ENCODE results near the gene TUBAL3. TPM values are rescaled to one million over a fixed set of nuclear protein-coding genes. Genes with fewer than 3 reads are reported as not detected.

Gene TUBAL3
- total RNA-seq, 8 experiments from 2014 or later, result 0.18 to 0.38 TPM; not detected in 6

GRCh38 chr10:5369362-5370158 is 35.1 kb downstream of the TUBAL3 start:
- in situ Hi-C loops (cut with MboI; ENCODE audit: low pct_unique_long_range_greater_than_20kb in 2 of 9, low sequenced_read_pairs in 9 of 9, unreplicated experiment in 9 of 9), result no loop called here
- H3K4me1 ChIP-seq (replicated peaks in 1 of 2), result peaks cover 0 to 12% of the 10 kb centered on the region in 2 donors
- H3K27ac ChIP-seq, result no peak overlapping the region
- H3K4me3 ChIP-seq, result no peak overlapping the region
- peak in 1 of 8 experiments; percentile 23 for ATAC-seq (replicated peaks in 6 of 8)
- WGBS, 10 experiments, result 7 to 100% (median 87%) methylated on average over 2 to 8 of the region's 16 CpGs

- in situ Hi-C loops (cut with MboI; ENCODE audit: low pct_unique_long_range_greater_than_20kb in 2 of 9, low sequenced_read_pairs in 9 of 9, unreplicated experiment in 9 of 9), result no loop called here
- 8 to 80% (median 40%) methylated on average over 2 to 5 of the region's 5 CpGs; no CpG with 5 or more reads in 1 of the 10 experiments for WGBS, 10 experiments
- no peak overlapping the region for H3K27ac ChIP-seq
- no peak overlapping the region for H3K4me3 ChIP-seq
- no peak for ATAC-seq (replicated peaks in 6 of 8)
- peaks cover 0 to 7% of the 10 kb centered on the region in 2 donors for H3K4me1 ChIP-seq (replicated peaks in 1 of 2)
Observed at GRCh38 chr10:5365928-5366327, 38.7 kb downstream of the TUBAL3 start.

DNA sequence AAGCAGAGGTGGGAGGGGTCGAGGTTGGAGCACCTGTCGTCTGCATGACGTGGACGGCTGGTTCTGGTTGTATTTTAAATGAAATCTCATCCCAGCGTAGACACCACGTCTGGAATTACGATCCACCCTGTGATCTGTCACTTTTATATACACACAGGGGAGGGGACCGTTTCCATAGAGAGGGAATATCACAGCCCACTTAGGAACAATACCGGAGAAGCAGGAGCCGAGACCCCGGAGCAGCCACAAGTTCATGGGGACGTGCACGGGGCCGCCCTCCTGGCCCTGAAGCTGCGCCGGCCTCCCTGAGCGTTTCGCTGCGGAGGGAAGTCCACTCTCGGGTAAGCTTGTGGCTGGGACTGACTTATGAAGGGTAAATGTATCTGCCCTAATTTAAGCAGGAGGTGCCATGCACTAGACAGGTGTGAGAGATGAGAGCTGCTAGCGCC is 39.7 kb downstream of the TUBAL3 start, which contains the start of gene UCN3:
Gene UCN3 (plus strand): TSS at position 77 of the 449 bp plus-strand sequence. CDS start 8,755 bp downstream, outside the sequence.
- H3K27ac ChIP-seq, result no peak within 1 kb of the TSS
- 29 to 67% (median 56%) methylated on average over 1 to 9 of the region's 21 CpGs; no CpG with 5 or more reads in 4 of the 10 experiments for WGBS, 10 experiments
- ATAC-seq (replicated peaks in 6 of 8), result peak in 3 of 8 experiments; percentile 21 to 51 (median 44)
- peaks cover 0 to 7% of the 10 kb centered on the region in 2 donors for H3K4me1 ChIP-seq (replicated peaks in 1 of 2)
- H3K4me3 ChIP-seq, result no peak within 1 kb of the TSS
- in situ Hi-C loops (cut with MboI; ENCODE audit: low pct_unique_long_range_greater_than_20kb in 2 of 9, low sequenced_read_pairs in 9 of 9, unreplicated experiment in 9 of 9), result no loop called here

DNA sequence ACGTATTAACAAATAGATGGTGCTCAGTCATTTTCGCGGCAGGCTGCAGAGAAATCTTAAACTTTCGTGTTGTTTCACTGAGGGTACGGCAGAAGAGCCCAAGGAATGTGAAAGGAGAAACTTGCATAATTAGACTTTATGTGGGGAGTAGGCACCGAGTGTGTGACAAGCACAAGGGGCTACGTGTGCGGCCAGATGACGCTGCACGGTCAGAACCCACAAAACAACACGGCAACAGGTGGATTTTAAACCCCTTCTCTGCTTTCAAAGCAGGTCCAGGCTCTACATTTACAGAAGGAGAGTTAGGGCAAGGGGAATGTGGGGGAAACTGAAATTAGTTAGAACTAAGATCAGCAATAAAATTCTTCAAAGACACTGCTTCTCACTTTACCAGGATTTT is 40.3 kb downstream of the TUBAL3 start:
- 56 to 91% (median 82%) methylated on average over 4 to 11 of the region's 11 CpGs for WGBS, 10 experiments
- Histone ChIP-seq H3K4me3 (no peak overlapping the region), H3K27ac (no peak overlapping the region), H3K4me1 (replicated peaks in 1 of 2) (peaks cover 0 to 7% of the 10 kb centered on the region in 2 donors)
- no peak for ATAC-seq (replicated peaks in 6 of 8)
- in situ Hi-C loops (cut with MboI; ENCODE audit: low pct_unique_long_range_greater_than_20kb in 2 of 9, low sequenced_read_pairs in 9 of 9, unreplicated experiment in 9 of 9), result no loop called here

DNA sequence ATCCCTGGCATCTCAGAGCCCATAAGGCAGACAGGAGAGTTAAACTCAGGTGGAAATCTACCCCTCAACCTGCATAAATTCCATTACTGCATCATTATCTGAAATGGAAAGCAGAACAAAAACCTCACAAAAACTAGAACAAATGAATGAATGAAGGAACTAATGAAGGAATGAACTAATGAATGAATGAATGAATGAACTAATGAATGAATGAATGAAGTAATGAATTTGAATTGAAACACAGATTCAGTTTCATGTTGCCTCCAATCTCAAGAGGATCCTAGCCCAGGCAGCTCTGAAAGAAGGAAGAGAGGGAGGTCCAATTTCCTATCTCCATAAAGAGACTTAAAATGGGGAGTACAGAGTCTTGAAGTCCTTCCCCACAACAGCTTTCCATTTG is 41.8 kb downstream of the TUBAL3 start:
- H3K4me3 ChIP-seq, result no peak overlapping the region
- no peak overlapping the region for H3K27ac ChIP-seq
- in situ Hi-C loops (cut with MboI; ENCODE audit: low pct_unique_long_range_greater_than_20kb in 2 of 9, low sequenced_read_pairs in 9 of 9, unreplicated experiment in 9 of 9), result no loop called here
- H3K4me1 ChIP-seq (replicated peaks in 1 of 2), result peaks cover 0 to 7% of the 10 kb centered on the region in 2 donors
- ATAC-seq (replicated peaks in 6 of 8), result no peak

DNA sequence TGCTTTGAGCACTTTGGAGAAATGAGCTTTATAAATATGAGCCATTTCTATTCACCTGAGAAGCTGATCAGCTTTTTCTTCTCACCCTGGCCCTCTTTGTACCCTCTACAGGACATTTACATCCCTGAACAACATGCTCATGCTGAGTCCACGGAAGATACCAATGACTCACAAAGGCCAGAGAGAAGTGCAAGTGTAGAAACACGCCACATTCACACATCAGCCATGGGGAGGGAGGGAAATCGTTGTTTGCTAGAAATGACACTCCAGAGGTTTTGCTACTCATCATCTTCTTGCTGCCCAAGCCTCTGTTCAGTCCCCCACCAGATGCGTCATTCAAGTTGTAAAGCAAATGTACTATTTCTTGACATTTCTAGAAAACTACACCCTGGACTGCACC is 42.7 kb downstream of the TUBAL3 start:
- H3K27ac ChIP-seq, result no peak overlapping the region
- no peak overlapping the region for H3K4me3 ChIP-seq
- no peak for ATAC-seq (replicated peaks in 6 of 8)
- in situ Hi-C loops (cut with MboI; ENCODE audit: low pct_unique_long_range_greater_than_20kb in 2 of 9, low sequenced_read_pairs in 9 of 9, unreplicated experiment in 9 of 9), result no loop called here
- peaks cover 0 to 7% of the 10 kb centered on the region in 2 donors for H3K4me1 ChIP-seq (replicated peaks in 1 of 2)
- WGBS, 10 experiments, result 48 to 89% (median 66%) methylated on average over 1 to 4 of the region's 4 CpGs; no CpG with 5 or more reads in 3 of the 10 experiments

- WGBS, 10 experiments, result 35 to 80% (median 58%) methylated on average over 1 to 7 of the region's 7 CpGs
- no peak for ATAC-seq (replicated peaks in 6 of 8)
- Histone ChIP-seq H3K4me3 (no peak overlapping the region), H3K4me1 (replicated peaks in 1 of 2) (peaks cover 0 to 7% of the 10 kb centered on the region in 2 donors), H3K27ac (no peak overlapping the region)
- in situ Hi-C loops (cut with MboI; ENCODE audit: low pct_unique_long_range_greater_than_20kb in 2 of 9, low sequenced_read_pairs in 9 of 9, unreplicated experiment in 9 of 9), result no loop called here
Observed at GRCh38 chr10:5360318-5360915, 44.2 kb downstream of the TUBAL3 start.

DNA sequence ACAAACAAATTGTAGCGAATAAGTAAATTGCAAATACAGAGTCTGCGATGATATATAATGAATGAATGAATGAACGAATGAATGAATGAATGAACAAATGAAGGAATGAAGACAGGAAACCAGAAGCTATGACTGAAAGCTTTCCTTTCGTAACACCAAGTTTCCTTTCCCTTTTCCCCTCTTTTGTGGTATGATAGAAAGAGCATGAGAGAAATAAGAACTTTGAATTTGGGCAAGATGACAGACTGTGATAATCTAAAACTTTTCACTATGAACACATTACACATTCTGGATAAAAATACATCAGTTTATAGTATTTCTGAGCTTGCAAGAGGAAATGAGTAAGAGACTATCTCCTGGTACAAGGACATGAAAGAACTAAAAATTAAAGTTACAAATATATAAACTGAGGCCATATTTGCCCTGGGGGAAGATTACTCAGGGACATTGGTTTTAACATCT is 48.3 kb downstream of the TUBAL3 start:
- Histone ChIP-seq H3K27ac (no peak overlapping the region), H3K4me3 (no peak overlapping the region), H3K4me1 (replicated peaks in 1 of 2) (no peaks in the 10 kb centered on the region)
- ATAC-seq (replicated peaks in 6 of 8), result no peak
- in situ Hi-C loops (cut with MboI; ENCODE audit: low pct_unique_long_range_greater_than_20kb in 2 of 9, low sequenced_read_pairs in 9 of 9, unreplicated experiment in 9 of 9), result no loop called here
- 53 to 97% (median 79%) methylated on average over 2 to 4 of the region's 4 CpGs for WGBS, 10 experiments

- Histone ChIP-seq H3K4me3 (no peak overlapping the region), H3K4me1 (replicated peaks in 1 of 2) (no peaks in the 10 kb centered on the region), H3K27ac (no peak overlapping the region)
- in situ Hi-C loops (cut with MboI; ENCODE audit: low pct_unique_long_range_greater_than_20kb in 2 of 9, low sequenced_read_pairs in 9 of 9, unreplicated experiment in 9 of 9), result no loop called here
- WGBS, 10 experiments, result 50 to 100% (median 88%) methylated on average over 1 to 6 of the region's 6 CpGs; no CpG with 5 or more reads in 1 of the 10 experiments
- no peak for ATAC-seq (replicated peaks in 6 of 8)
Observed at GRCh38 chr10:5355594-5356301, 48.9 kb downstream of the TUBAL3 start.

GRCh38 chr10:5354068-5354467 is 50.6 kb downstream of the TUBAL3 start:
- Histone ChIP-seq H3K27ac (no peak overlapping the region), H3K4me3 (no peak overlapping the region), H3K4me1 (replicated peaks in 1 of 2) (no peaks in the 10 kb centered on the region)
- in situ Hi-C loops (cut with MboI; ENCODE audit: low pct_unique_long_range_greater_than_20kb in 2 of 9, low sequenced_read_pairs in 9 of 9, unreplicated experiment in 9 of 9), result no loop called here
- WGBS, 10 experiments, result 20 to 69% (median 40%) methylated on average over 1 to 3 of the region's 3 CpGs; no CpG with 5 or more reads in 3 of the 10 experiments
- ATAC-seq (replicated peaks in 6 of 8), result no peak

GRCh38 chr10:5349362-5349761 is 55.3 kb downstream of the TUBAL3 start:
- Histone ChIP-seq H3K27ac (no peak overlapping the region), H3K4me1 (replicated peaks in 1 of 2) (peaks cover 0 to 8% of the 10 kb centered on the region in 2 donors), H3K4me3 (no peak overlapping the region)
- in situ Hi-C loops (cut with MboI; ENCODE audit: low pct_unique_long_range_greater_than_20kb in 2 of 9, low sequenced_read_pairs in 9 of 9, unreplicated experiment in 9 of 9), result no loop called here
- ATAC-seq (replicated peaks in 6 of 8), result no peak
- 57 to 89% (median 83%) methylated on average over 1 to 2 of the region's 2 CpGs; no CpG with 5 or more reads in 6 of the 10 experiments for WGBS, 10 experiments

DNA sequence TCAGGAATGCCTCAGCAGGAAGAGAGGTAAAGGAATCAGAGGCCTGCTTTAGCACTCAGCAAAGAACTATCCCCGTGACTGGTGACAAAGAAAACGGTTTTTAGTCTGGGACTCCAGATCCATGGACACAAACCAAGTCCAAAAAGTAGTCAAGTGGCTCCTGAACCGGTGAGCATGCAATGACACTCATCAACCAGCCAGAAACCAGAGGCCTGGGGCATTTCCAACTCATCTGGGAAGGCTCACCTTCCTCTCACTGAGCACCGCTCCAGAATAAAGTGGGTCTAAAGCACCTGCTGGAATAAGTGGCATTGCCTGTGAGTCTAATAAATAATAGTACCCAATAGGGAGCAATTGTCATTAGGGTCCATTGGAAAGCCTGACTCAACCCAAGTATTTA is 57.7 kb downstream of the TUBAL3 start:
- in situ Hi-C loops (cut with MboI; ENCODE audit: low pct_unique_long_range_greater_than_20kb in 2 of 9, low sequenced_read_pairs in 9 of 9, unreplicated experiment in 9 of 9), result no loop called here
- 33 to 100% (median 83%) methylated on average over 1 to 3 of the region's 4 CpGs; no CpG with 5 or more reads in 5 of the 10 experiments for WGBS, 10 experiments
- no peak overlapping the region for H3K4me3 ChIP-seq
- ATAC-seq (replicated peaks in 6 of 8), result no peak
- no peak overlapping the region for H3K27ac ChIP-seq
- H3K4me1 ChIP-seq (replicated peaks in 1 of 2), result peaks cover 0 to 8% of the 10 kb centered on the region in 2 donors

GRCh38 chr10:5344746-5345145 is 59.9 kb downstream of the TUBAL3 start:
- in situ Hi-C loops (cut with MboI; ENCODE audit: low pct_unique_long_range_greater_than_20kb in 2 of 9, low sequenced_read_pairs in 9 of 9, unreplicated experiment in 9 of 9), result no loop called here
- peaks cover 0 to 8% of the 10 kb centered on the region in 2 donors for H3K4me1 ChIP-seq (replicated peaks in 1 of 2)
- H3K27ac ChIP-seq, result no peak overlapping the region
- H3K4me3 ChIP-seq, result no peak overlapping the region
- no peak for ATAC-seq (replicated peaks in 6 of 8)

Data from motor neuron (in vitro differentiated cells).